Measurements from ENCODE around the gene A3GALT2. TPM values are rescaled to one million over a fixed set of nuclear protein-coding genes. Genes with fewer than 3 reads are reported as not detected.
A peak's percentile ranks its signal among the peaks of the same experiment; 100 is the strongest.

The A3GALT2 gene
- polyA plus RNA-seq, 1 of the 3 experiments (the other 2 are of a cell fraction): 0.07 TPM

- Histone ChIP-seq H3K4me2 (no peak overlapping the region), H3K9ac (no peak overlapping the region), H4K20me1 (ENCODE audit: insufficient read depth) (peaks cover 88% of the 10 kb centered on the region), H3F3A (replicated peaks; ENCODE audit: insufficient read depth) (peaks cover 40% of the 10 kb centered on the region), H3K4me3 (ENCODE audit: low read depth in 2 of 2, low read length in 1 of 2) (no peak overlapping the region), H3K27ac (ENCODE audit: low read depth in 2 of 2, low read length in 1 of 2) (peak overlapping the region; percentile 4 to 53; a peak in 3 of 4 replicates), H3K4me1 (ENCODE audit: control insufficient read depth in 1 of 2, insufficient read depth in 2 of 2, low read depth in 1 of 2, low read length in 1 of 2) (peaks cover 9 to 22% of the 10 kb centered on the region in 2 experiments; a peak in 3 of 4 replicates), H3K9me2 (no peaks in the 10 kb centered on the region), H3K36me3 (replicated peaks in 1 of 2; ENCODE audit: control insufficient read depth in 1 of 2, insufficient read depth in 2 of 2, low read length in 1 of 2) (peaks cover 91 to 97% of the 10 kb centered on the region in 2 experiments), H3K79me2 (ENCODE audit: insufficient read depth) (peaks cover 52% of the 10 kb centered on the region), H2AFZ (ENCODE audit: low read depth) (no peak overlapping the region), H3K27me3 (ENCODE audit: insufficient read depth) (no peaks in the 10 kb centered on the region), H3K9me3 (no peaks in the 10 kb centered on the region)
- DNase-seq: no peak
- CTCF ChIA-PET: interaction anchor here (0.9 to 1.0 kb wide), 2 partner anchors 10 to 32 kb away, joined by 3 to 4 read pairs; no protein-coding TSS in a partner anchor
- WGBS (ENCODE audit: low lambda C conversion rate): 78% methylated on average over 7 of the region's 9 CpGs
- POLR2A ChIA-PET: no interaction called here
- peak; percentile 29 for TF ChIP-seq POLR2AphosphoS5 (IDR thresholded peaks at IDR 0.05; ENCODE audit: low read depth, low read length)
- TF ChIP-seq TEAD4 (IDR thresholded peaks at IDR 0.05; ENCODE audit: borderline replicate concordance, insufficient read depth): peak; percentile 23; the same call in 1 of the 2 replicates
- TF ChIP-seq, protein P1, sequence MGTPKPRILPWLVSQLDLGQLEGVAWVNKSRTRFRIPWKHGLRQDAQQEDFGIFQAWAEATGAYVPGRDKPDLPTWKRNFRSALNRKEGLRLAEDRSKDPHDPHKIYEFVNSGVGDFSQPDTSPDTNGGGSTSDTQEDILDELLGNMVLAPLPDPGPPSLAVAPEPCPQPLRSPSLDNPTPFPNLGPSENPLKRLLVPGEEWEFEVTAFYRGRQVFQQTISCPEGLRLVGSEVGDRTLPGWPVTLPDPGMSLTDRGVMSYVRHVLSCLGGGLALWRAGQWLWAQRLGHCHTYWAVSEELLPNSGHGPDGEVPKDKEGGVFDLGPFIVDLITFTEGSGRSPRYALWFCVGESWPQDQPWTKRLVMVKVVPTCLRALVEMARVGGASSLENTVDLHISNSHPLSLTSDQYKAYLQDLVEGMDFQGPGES (IDR thresholded peaks at IDR 0.05; ENCODE audit: low read depth, low read length): no peak
- TF ChIP-seq ELF1 (IDR thresholded peaks at IDR 0.05): no peak
- TF ChIP-seq MXI1 (IDR thresholded peaks at IDR 0.05; ENCODE audit: low read depth, low read length): no peak
- TF ChIP-seq, protein P2, sequence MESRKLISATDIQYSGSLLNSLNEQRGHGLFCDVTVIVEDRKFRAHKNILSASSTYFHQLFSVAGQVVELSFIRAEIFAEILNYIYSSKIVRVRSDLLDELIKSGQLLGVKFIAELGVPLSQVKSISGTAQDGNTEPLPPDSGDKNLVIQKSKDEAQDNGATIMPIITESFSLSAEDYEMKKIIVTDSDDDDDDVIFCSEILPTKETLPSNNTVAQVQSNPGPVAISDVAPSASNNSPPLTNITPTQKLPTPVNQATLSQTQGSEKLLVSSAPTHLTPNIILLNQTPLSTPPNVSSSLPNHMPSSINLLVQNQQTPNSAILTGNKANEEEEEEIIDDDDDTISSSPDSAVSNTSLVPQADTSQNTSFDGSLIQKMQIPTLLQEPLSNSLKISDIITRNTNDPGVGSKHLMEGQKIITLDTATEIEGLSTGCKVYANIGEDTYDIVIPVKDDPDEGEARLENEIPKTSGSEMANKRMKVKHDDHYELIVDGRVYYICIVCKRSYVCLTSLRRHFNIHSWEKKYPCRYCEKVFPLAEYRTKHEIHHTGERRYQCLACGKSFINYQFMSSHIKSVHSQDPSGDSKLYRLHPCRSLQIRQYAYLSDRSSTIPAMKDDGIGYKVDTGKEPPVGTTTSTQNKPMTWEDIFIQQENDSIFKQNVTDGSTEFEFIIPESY (IDR thresholded peaks at IDR 0.05; ENCODE audit: borderline replicate concordance, low read depth): no peak
- peak; percentile 51 for TF ChIP-seq NFIC (IDR thresholded peaks at IDR 0.05; ENCODE audit: borderline replicate concordance)
- TF ChIP-seq EP300 (IDR thresholded peaks at IDR 0.05; ENCODE audit: borderline replicate concordance in 1 of 2, low read depth in 1 of 2, low read length in 1 of 2): peak in 1 of 2 experiments; percentile 21; a peak in 1 of 4 replicates
- TF ChIP-seq FOSL2 (IDR thresholded peaks at IDR 0.05; ENCODE audit: borderline replicate concordance, low read depth): peak; percentile 55; the same call in 1 of the 2 replicates
- TF ChIP-seq FOXJ3 (CRISPR knock-in tag; IDR thresholded peaks at IDR 0.05): no peak
- no peak for TF ChIP-seq FOXM1 (IDR thresholded peaks at IDR 0.05; ENCODE audit: low read depth)
- TF ChIP-seq USF2 (IDR thresholded peaks at IDR 0.05; ENCODE audit: borderline replicate concordance, low read depth, low read length): no peak
- no peak; the same call in 1 of the 2 replicates for TF ChIP-seq YY1 (IDR thresholded peaks at IDR 0.05; ENCODE audit: low read depth)
- TF ChIP-seq GABPA (IDR thresholded peaks at IDR 0.05; ENCODE audit: low read depth): no peak
- TF ChIP-seq SMC3 (IDR thresholded peaks at IDR 0.05; ENCODE audit: low read depth, low read length): no peak
- peak; percentile 82; the same call in 1 of the 2 replicates for TF ChIP-seq TCF12 (IDR thresholded peaks at IDR 0.05)
- no peak for TF ChIP-seq TAF1 (IDR thresholded peaks at IDR 0.05; ENCODE audit: borderline replicate concordance, low read depth, low read length)
- peak; percentile 42 for TF ChIP-seq JUND (IDR thresholded peaks at IDR 0.05)
- TF ChIP-seq RXRA (IDR thresholded peaks at IDR 0.05; ENCODE audit: borderline replicate concordance, low read depth): peak; percentile 33; the same call in 1 of the 2 replicates
- 0 out of 2 replicates have a peak, but pooled peaks have one; percentile 8 for TF ChIP-seq CTCF (IDR thresholded peaks at IDR 0.05)
- TF ChIP-seq, protein P3, sequence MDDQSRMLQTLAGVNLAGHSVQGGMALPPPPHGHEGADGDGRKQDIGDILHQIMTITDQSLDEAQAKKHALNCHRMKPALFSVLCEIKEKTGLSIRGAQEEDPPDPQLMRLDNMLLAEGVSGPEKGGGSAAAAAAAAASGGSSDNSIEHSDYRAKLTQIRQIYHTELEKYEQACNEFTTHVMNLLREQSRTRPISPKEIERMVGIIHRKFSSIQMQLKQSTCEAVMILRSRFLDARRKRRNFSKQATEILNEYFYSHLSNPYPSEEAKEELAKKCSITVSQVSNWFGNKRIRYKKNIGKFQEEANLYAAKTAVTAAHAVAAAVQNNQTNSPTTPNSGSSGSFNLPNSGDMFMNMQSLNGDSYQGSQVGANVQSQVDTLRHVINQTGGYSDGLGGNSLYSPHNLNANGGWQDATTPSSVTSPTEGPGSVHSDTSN (IDR thresholded peaks at IDR 0.05): peak; percentile 37; the same call in 1 of the 2 replicates
- TF ChIP-seq CHD2 (IDR thresholded peaks at IDR 0.05; ENCODE audit: low read length, partially characterized antibody): no peak
- TF ChIP-seq SIN3A (IDR thresholded peaks at IDR 0.05; ENCODE audit: borderline replicate concordance, low read depth, low read length): peak; percentile 35; the same call in 1 of the 2 replicates
- no peak for TF ChIP-seq NRF1 (IDR thresholded peaks at IDR 0.05; ENCODE audit: low read depth, low read length)
- no peak for TF ChIP-seq RCOR1 (IDR thresholded peaks at IDR 0.05; ENCODE audit: low read length)
- TF ChIP-seq, protein P4, sequence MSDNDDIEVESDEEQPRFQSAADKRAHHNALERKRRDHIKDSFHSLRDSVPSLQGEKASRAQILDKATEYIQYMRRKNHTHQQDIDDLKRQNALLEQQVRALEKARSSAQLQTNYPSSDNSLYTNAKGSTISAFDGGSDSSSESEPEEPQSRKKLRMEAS (IDR thresholded peaks at IDR 0.05; ENCODE audit: low read depth): peak; percentile 70; the same call in 1 of the 2 replicates
These were observed 6.9 kb upstream of the A3GALT2 start for GRCh38 chr1:33327587-33328325.

All from SK-N-SH (cell line).